GM19025 (cell line): ENCODE measurements around the gene ZBTB4.

Experiments
- ATAC-seq: cut with Tn5 transposase; IDR thresholded peaks from one replicate; pipeline ENCODE4 v1.9.1; 2021; ENCODE audit warnings: mild to moderate bottlenecking, low read depth, moderate library complexity; ENCODE audit not compliant: unreplicated experiment

ZBTB4 gene

GRCh38 chr17:7444682-7445618 is 34.5 kb downstream of the ZBTB4 start, which contains the start of gene CHRNB1:
CHRNB1 (plus strand) TSS chr17:7445061; CDS start chr17:7445128, 67 bp downstream.
- no peak for ATAC-seq

- no peak for ATAC-seq
Observed at GRCh38 chr17:7443499-7444485, 35.6 kb downstream of the ZBTB4 start.

- no peak for ATAC-seq
Observed at GRCh38 chr17:7442142-7442541, 37.3 kb downstream of the ZBTB4 start.

GRCh38 chr17:7441266-7441665 is 38.2 kb downstream of the ZBTB4 start:
- no peak for ATAC-seq

GRCh38 chr17:7440834-7441195 is 38.6 kb downstream of the ZBTB4 start:
- ATAC-seq: no peak

GRCh38 chr17:7440113-7440833 is 39.2 kb downstream of the ZBTB4 start:
- no peak for ATAC-seq

GRCh38 chr17:7439462-7440112 is 39.8 kb downstream of the ZBTB4 start, which contains the start of gene FGF11:
FGF11 (plus strand) TSS chr17:7439512; CDS start chr17:7439621, 109 bp downstream.
- ATAC-seq: no peak

- no peak for ATAC-seq
Observed at GRCh38 chr17:7438656-7439460, 40.6 kb downstream of the ZBTB4 start.

- ATAC-seq: no peak
Observed at GRCh38 chr17:7437950-7438614, 41.3 kb downstream of the ZBTB4 start.

GRCh38 chr17:7437369-7437863 is 42.0 kb downstream of the ZBTB4 start:
- no peak for ATAC-seq

GRCh38 chr17:7436556-7437368 is 42.7 kb downstream of the ZBTB4 start:
- ATAC-seq: peak; percentile 42

- ATAC-seq: peak; percentile 9
Observed at GRCh38 chr17:7435676-7436555, 43.5 kb downstream of the ZBTB4 start.

- ATAC-seq: no peak
Observed at GRCh38 chr17:7432296-7432695, 47.1 kb downstream of the ZBTB4 start.

- ATAC-seq: no peak
Observed at GRCh38 chr17:7431231-7431630, 48.2 kb downstream of the ZBTB4 start.

- ATAC-seq: no peak
Observed at GRCh38 chr17:7429722-7430121, 49.7 kb downstream of the ZBTB4 start.

GRCh38 chr17:7428557-7428956 is 50.9 kb downstream of the ZBTB4 start, which contains the start of gene SPEM3:
SPEM3 (plus strand) TSS chr17:7428857; CDS start chr17:7428903, 46 bp downstream.
- ATAC-seq: no peak
